ENCODE measurements around the gene HSFY2.
"Not testable (repeated sequence)": the region's sequence is repeated elsewhere in the genome, so short reads cannot be mapped to it uniquely, and the experiment has no call there.

The HSFY2 gene

GRCh38 chrY:18773635-18774034 is at the start of gene HSFY2:
HSFY2 (minus strand) TSS chrY:18773735; CDS start chrY:18773618, 117 bp downstream.
- not testable (repeated sequence) for DNase-seq

GRCh38 chrY:18815751-18816150 is 42.2 kb upstream of the HSFY2 start:
- not testable (repeated sequence) for DNase-seq

- DNase-seq = not testable (repeated sequence)
These were observed 15.3 kb upstream of the HSFY2 start for GRCh38 chrY:18788757-18789406.

GRCh38 chrY:18754077-18754476 is 19.5 kb downstream of the HSFY2 start:
- not testable (repeated sequence) for DNase-seq

- not testable (repeated sequence) for DNase-seq
These were observed 20.3 kb downstream of the HSFY2 start for GRCh38 chrY:18753133-18753815.

GRCh38 chrY:18723714-18724113 is 49.8 kb downstream of the HSFY2 start:
- DNase-seq = not testable (repeated sequence)

All from activated CD4-positive, CD25-positive, alpha-beta regulatory T cell (primary cell).